ENCODE measurements around the gene WTIP.

DNA sequence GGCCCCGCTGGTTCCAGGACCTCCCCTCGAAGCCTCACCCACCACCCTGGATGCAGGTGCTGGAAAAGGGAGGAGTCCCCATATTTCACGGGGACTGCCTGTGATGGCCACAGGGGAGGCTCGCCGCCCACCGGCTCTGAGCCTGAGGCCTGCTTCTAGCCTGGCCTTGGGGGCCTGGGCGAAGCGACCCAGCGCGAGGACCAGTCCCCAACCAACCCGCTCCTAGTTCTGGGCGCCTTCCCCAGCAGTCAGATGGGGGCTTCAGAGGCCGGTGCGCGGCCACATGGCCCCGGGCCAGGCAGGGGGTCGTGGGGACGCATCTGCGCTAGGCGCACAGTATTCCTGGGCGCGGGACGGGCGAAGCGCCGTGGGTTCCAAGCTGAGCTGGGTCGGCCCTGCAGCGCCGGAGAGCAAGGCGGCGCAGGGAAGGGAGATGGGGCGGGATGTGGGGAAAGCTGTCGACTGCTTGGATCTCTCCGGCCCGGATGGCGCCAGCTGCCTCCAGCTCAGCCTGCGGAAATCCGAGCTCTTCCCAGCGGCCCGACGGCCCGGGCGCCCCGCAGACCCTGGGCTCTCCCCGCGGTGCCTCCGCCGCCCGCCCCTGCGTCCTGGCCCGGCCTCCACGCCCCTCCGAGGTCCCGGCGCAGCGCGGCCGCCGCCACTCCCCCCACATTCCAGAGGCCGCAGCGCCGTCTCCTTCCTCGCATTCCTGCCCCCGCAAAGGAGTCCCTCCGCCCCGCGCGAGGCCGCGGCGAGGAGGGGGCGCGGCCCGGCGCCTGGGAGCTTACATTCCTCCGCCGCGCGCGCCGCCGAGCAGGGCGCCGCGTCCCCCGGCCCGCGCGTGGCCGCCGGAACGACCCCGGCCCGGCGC, at the start of gene WTIP:
- TF ChIP-seq POLR2AphosphoS5 (IDR thresholded peaks at IDR 0.05; ENCODE audit: low read depth, low read length), result no peak
- TF ChIP-seq, protein P1, sequence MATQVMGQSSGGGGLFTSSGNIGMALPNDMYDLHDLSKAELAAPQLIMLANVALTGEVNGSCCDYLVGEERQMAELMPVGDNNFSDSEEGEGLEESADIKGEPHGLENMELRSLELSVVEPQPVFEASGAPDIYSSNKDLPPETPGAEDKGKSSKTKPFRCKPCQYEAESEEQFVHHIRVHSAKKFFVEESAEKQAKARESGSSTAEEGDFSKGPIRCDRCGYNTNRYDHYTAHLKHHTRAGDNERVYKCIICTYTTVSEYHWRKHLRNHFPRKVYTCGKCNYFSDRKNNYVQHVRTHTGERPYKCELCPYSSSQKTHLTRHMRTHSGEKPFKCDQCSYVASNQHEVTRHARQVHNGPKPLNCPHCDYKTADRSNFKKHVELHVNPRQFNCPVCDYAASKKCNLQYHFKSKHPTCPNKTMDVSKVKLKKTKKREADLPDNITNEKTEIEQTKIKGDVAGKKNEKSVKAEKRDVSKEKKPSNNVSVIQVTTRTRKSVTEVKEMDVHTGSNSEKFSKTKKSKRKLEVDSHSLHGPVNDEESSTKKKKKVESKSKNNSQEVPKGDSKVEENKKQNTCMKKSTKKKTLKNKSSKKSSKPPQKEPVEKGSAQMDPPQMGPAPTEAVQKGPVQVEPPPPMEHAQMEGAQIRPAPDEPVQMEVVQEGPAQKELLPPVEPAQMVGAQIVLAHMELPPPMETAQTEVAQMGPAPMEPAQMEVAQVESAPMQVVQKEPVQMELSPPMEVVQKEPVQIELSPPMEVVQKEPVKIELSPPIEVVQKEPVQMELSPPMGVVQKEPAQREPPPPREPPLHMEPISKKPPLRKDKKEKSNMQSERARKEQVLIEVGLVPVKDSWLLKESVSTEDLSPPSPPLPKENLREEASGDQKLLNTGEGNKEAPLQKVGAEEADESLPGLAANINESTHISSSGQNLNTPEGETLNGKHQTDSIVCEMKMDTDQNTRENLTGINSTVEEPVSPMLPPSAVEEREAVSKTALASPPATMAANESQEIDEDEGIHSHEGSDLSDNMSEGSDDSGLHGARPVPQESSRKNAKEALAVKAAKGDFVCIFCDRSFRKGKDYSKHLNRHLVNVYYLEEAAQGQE (IDR thresholded peaks at IDR 0.05; ENCODE audit: insufficient read depth in 1 of 2, low read depth in 2 of 2, low read length in 2 of 2), result no peak
- TF ChIP-seq TAF1 (IDR thresholded peaks at IDR 0.05; ENCODE audit: borderline replicate concordance, insufficient read depth, low read length), result no peak
